PC-9 (cell line): Measurements from ENCODE around the gene TMEM119.

Experiments
- EZH2 ChIP-seq: fragments of 200-600 bp; sonication (generic); IDR thresholded peaks from 2 replicates; pipeline ENCODE4 v1.8.0; 2017; ENCODE audit warnings: antibody characterized with exemption, low read depth
- TF ChIP-seq, protein P1 (sequence below): fragments of 200-600 bp; sonication (generic); conservative IDR thresholded peaks from 2 replicates; pipeline ENCODE4 v1.6.1; 2017; ENCODE audit warnings: mixed run types, antibody characterized with exemption, mild to moderate bottlenecking, moderate library complexity

DNA sequence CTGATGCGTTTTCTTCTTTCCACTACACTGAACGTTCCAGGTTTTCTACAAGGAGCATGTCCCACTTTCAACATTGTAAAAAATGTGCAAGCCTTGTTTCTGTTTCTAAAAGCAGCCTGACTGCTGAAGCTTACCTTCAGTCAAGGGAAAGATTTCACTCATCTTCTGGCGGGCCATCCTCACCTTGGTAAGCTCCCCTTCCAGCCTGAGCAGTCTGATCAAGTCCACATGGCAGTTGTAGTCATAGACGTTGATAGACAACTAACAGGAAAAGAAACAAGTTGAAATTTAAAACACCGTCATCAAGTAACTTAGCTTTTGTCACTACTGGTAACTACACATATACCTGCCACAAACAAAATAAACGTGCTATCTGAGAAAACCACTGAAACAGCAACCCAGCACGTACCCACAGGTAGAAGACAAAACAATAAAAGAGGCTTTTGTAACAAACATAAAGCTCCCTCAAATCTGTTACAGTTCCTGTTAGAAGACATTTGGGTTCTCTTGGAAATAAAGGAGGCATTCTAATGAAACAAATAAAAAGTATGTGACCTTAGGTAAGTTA lies 48.8 kb downstream of the TMEM119 start:
- TF ChIP-seq, protein P1, sequence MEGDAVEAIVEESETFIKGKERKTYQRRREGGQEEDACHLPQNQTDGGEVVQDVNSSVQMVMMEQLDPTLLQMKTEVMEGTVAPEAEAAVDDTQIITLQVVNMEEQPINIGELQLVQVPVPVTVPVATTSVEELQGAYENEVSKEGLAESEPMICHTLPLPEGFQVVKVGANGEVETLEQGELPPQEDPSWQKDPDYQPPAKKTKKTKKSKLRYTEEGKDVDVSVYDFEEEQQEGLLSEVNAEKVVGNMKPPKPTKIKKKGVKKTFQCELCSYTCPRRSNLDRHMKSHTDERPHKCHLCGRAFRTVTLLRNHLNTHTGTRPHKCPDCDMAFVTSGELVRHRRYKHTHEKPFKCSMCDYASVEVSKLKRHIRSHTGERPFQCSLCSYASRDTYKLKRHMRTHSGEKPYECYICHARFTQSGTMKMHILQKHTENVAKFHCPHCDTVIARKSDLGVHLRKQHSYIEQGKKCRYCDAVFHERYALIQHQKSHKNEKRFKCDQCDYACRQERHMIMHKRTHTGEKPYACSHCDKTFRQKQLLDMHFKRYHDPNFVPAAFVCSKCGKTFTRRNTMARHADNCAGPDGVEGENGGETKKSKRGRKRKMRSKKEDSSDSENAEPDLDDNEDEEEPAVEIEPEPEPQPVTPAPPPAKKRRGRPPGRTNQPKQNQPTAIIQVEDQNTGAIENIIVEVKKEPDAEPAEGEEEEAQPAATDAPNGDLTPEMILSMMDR = no peak
- no peak for TF ChIP-seq EZH2
